HG02840 (cell line): ENCODE data around the gene DGCR6L.
A peak's percentile ranks its signal among the peaks of the same experiment; 100 is the strongest.
"Not testable (repeated sequence)": the region's sequence is repeated elsewhere in the genome, so short reads cannot be mapped to it uniquely, and the experiment has no call there.

Source experiments
- ATAC-seq: cut with Tn5 transposase; IDR thresholded peaks from one replicate; pipeline ENCODE4 v1.9.1; 2021; ENCODE audit warnings: mild to moderate bottlenecking, moderate library complexity, moderate number of reproducible peaks; ENCODE audit not compliant: unreplicated experiment, low FRiP score

DGCR6L gene

DNA sequence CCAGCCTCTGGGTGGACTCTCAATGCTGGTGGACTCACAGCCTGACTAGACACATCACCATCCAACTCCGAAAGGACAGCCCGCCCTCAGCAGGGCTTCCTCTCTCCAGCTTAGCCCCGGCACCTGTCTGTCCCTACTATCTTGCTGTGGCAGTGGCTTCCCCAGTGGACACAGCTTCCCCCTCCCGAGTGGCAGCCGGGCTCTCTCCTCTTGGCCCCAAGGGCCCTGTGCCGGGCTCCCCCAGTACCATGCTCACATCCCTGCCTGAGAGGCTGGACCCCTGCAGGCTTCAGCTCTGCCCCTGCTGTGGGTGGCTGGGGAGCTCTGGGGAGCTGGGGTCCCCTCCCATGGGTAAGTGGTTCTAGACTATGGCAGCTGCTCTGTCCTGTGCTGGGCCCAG, 9.1 kb downstream of the DGCR6L start:
- not testable (repeated sequence) for ATAC-seq

DNA sequence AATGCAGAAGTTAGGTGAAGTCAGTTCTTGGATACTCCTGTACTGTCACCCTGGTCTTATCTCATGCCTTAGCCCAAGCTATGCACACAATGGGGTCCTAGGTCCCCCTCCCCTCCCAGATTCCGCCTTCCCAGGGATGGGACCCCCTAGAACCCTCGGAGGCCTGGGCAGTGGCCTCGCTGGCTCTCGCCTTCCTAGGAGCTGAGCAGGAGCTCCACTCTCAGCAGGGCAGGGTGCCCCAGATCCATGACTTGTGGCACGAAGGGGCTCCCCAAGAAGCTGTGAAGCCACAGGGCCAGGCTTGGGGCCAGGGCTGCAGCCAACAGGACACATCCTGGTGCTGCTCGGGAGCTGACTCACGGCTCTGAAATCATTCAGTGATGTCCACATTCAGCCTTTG, 9.7 kb downstream of the DGCR6L start:
- ATAC-seq = not testable (repeated sequence)

DNA sequence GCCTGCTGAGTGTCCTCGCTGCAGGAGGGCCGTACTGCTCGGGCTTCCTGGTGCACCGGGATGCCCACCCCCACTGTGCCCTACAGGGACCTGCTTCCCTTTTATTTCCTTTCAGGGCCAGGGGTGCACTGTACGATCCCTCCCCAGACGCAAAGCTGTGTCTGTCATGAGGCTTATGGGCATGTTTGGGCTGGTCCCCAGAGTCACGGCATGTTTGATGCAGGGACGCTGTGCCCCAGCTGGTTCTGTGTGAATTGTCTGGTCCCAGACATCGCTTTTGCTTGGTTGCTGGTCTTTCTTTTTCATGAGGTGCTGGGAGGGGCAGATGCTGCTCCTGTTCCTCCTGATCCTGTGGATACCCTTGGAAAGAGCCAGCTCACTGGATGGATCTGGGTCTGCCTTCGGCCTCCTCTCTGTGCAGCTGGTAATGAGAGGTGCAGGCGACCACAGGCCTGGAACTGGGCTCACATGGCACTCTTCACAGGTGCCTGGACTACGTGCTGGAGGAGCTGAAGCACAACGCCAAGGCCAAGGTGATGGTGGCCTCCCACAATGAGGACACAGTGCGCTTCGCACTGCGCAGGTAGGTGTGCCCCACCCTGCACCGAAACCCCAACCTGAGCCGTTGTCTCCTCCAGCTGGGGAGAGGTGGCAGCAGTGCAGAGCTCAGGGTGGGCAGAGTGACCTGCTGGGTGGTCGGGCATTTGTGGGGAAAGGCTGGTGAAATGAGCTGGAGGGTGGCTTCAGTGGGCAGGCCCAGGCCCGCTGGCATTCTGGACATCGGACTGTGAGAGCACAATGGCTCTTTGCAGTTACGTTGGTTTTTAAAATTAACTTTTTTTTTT, 10.8 kb downstream of the DGCR6L start:
- ATAC-seq = not testable (repeated sequence)

DNA sequence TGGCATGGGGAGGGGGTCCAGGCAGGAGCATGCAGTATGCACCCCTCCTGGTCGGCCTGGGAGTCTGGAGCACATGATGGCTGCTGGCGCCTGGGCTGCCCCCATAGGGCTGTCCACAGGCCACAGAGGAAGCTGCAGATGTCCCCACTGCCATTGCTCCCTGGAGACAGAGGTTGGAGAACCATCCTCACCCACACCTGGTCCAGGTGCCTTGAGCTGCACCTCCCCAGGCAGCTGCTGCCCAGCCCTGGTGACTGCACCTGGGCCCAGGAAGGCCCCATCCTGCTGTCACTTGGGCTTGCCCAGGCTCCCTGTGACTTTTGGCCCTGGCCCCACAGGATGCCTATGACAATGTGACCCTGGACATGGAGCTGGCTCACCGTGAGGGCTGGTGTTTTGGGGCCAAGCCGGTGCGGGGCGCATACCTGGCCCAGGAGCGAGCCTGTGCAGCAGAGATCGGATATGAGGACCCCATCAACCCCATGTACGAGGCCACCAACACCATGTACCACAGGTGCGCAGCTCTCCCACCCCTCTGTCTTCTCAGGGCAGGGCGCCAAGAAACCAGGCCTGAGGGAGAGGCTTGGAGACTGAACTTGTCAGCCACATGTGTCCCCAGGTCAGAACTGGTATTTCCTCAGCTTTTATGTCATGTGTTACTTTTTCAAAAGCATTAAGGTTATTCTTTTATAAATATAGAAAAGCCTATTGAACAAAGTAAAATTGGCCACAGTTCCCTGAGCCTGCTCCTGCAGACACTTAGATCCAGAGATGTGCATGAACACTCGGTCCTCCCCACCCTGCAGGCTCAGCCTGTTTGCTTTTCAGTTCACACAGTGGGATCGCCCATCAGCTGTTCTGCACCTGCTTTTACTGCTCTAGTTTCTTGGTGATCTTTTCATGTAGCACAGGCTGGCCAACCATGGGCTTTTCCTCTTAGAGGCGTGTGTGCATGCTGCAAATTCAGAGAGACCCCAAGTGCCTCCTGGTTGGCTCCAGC, 12.1 kb downstream of the DGCR6L start:
- not testable (repeated sequence) for ATAC-seq

DNA sequence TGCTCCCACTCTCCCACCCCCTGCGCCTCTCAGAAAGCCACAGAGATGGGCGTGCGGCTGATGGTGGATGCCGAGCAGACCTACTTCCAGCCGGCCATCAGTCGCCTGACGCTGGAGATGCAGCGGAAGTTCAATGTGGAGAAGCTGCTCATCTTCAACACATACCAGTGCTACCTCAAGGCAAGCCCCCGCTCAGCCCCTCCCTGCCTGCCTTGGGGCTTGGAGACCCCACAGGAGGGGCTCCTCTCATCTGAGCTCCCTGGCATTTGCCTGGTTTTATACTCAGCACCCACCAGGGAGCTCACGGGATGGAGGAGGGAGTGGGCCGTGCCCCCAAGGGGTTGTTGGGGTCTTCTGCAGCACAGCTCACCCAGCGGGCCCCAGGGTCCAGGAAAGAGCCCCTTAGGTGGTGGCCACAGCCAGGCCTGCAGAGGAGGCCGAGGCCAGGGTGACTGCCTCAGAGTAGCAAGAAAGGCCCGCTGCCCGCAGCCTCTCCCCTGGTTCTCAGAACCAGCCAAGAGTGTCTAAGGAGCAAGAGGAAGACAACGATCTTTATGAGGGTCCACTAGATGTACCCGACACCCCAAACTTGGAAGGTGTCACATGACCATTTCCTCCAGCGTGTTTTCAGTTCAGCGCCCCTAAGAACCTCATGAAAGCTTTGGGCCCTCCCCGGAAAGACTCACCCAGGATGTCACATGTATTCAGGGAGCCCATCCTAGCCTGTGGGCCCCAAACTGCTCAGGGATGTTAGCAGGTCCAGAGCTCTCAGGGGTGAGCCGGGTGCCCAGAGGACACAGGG, 13.0 kb downstream of the DGCR6L start:
- not testable (repeated sequence) for ATAC-seq

DNA sequence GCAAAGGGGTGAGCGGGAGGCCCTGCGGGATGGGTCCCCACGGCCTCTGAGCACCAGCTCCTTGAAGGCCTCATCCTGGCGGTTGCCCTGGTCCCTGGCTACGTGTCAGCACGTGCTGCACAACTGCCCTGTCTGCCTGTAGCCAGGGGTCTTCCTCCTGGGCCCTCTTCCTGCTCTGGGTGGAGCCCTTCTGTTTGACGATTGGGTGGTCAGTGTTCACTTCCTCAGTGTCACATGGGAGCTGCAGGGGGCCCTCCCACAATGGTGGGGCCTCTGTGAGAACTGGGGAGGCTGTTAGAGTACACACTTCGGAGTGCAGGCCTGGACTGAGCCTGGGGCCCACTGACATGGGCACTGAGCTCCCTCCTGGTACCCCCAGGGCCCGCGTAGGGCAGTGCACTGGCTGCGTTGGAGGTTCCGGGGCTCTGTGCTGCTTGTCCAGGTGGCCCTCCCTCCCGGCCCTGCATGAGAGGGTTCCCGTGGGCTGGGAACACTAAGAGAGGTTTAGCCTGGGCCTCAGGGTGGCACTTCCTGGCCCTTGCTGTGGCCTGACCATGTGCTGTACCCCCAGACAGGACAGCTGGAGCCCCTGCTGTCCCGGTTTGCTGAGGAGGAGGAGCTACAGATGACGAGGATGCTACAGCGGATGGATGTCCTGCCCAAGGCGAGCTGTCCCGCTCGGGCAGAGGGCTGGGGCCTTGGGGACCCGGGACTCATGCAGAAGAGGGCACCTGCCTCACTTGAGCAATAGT, 13.8 kb downstream of the DGCR6L start:
- no peak for ATAC-seq

DNA sequence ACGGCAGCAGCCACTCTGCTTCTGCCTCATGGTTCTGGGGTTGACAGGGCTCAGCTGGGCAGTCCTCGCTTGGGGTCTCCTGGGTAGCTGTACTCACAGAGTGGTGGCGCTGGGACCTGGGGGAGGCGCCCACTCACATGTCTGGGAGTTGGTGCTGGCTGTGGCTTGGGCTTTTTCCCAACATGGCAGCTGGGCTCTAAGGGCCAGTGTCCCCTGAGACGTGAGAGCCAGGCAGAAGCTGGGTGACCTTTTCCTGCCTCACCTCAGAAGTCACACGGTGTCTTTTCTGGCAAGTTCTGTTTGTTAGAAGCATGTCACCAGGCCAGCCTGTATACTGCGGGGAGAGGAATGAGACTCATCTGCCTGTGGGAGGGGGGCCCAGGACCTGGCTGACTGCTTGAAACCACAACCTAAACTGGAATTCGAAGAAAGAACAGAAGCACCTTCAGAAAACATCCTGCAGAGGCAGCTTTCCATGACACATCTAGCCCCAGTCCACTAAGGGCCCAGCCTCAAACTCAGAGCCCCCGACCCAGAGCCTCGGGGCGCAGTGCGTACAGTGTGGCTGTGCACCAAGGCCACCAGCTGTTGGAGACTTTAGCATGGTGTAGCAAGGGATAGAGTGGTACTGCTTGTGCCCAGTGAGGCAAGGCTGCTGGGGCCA, 14.5 kb downstream of the DGCR6L start:
- not testable (repeated sequence) for ATAC-seq

DNA sequence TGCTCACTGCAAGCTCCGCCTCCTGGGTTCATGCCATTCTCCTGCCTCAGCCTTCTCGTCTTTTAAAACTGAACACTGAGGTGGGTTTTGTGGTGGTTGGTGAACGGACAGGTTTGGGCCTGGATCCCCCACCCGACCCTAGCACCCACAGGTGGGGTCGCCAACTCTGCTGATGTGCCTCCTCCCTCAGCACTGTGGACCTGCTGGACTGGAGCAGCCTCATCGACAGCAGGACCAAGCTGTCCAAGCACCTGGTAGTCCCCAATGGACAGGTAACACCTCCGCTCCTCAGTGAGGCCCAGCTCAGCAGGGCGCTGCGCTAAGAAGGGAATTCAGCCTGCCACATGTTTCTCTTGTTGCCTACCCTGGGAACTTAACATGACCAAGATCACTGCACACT, 15.2 kb downstream of the DGCR6L start:
- ATAC-seq = no peak

DNA sequence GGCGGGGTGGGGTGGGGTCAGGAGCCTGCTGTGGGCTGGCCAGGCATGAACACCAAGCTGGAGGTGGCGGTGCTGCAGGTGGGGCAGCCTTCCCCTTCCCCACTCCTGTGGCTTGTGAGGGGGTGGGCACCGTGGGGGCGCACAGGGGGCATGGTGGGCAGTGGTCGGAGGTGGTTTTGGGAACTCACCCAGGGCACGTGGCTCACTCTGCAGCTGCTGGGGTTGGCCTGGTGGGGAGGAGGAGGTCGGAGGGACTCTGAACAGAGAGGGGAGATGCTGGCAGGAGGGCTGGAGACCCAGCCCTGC, 16.7 kb downstream of the DGCR6L start:
- not testable (repeated sequence) for ATAC-seq

DNA sequence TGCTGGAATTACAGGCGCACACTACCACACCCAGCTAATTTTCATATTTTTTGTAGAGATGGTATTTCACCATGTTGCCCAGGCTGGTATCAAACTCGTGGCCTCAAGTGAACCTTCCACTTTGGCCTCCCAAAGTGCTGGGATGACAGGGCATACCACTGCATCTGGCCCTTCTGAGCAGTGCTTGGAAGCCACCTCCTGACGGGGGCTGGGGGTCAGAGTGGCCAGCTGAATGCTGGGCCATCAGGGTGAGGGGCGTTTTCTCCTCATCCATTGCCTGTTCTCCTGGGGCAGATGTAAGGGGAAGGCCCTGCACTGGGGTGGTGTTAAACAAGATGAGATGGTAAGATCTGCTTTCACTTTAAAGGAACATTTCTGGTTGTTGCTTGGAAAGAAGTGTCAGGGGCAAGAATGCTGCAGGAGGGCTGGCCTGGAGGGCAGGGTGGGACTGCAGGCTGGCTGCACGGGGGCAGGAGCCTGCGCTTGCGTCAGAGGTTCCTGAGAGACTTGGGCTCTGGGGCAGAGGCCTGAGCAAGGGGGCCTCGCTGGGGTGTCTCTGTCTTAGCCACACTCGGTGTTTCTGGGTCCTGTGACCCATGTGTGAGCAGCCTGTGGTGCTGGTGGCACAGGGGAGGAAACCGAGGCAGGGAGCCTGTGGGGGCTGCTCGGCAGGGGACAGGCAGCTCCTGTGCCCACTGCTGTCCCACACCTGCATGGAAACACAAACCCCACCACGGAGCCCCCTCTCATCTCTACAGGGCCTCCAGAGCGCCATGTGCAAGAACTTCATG, 17.2 kb downstream of the DGCR6L start:
- no peak for ATAC-seq

DNA sequence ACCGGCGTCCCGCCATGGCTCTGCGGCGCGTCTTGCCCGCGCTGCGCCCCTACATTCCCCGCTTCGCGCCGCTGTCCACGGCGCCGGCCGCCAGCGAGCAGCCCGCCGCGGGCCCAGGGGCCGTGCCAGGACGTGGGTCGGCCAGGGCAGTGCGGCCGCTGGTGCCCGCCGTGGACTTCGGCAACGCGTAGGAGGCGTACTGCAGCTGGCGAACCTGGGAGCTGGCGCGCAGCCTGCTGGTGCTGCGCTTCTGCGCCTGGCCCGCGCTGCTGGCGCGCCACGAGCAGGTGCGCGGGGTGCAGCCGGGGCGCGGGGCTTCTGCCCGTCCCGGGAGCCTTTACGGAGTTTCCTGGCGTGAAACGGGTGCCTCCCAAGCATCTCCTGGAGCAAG, 20.1 kb downstream of the DGCR6L start:
- ATAC-seq = no peak

DNA sequence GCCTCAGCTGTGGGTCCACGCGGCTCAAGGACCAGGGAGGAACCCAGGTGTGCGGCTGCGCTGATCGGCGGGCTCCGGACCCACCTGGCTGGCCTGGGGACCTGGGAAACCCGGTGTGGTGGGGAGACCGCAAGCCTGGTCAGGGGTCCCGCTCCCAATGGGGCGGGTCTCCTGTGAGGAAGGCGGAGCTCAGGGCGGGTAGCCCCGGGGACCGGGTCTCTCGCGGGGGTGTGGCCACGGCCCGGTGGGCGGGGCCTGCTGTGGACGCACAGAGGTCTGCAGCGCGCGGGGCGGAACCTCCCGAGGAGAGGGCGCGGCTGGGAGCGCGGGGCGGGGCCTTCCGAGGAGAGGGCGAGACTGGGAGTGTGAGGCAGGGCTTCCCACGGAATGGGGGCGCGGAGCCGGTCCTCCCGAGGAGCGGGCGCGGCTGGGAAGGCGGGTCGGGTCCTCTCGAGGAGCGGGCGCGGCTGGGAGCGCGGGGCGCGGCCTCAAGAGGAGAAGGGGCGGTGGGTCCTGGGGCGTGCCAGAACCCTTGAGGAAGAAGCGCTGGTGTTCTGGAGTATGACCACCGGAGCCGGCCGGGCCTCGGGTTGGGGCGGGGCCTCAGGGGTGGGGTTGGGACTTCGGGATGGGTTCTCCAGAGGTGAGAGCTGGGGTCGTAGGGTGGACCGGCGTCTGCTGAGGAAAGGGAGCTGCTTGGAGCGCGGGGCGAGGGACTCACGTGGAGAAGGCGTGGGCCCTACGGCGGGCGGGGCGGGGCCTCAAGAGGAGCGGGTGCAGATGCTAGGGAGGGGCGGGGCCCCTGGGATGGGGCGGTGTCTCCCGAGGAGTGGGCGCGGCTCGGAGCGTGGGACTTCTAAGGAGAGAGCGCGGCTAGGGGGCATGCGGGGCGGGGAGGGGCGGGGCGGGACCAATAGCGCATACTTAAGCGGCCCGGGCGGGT, 20.8 kb downstream of the DGCR6L start:
- ATAC-seq = peak; percentile 58

DNA sequence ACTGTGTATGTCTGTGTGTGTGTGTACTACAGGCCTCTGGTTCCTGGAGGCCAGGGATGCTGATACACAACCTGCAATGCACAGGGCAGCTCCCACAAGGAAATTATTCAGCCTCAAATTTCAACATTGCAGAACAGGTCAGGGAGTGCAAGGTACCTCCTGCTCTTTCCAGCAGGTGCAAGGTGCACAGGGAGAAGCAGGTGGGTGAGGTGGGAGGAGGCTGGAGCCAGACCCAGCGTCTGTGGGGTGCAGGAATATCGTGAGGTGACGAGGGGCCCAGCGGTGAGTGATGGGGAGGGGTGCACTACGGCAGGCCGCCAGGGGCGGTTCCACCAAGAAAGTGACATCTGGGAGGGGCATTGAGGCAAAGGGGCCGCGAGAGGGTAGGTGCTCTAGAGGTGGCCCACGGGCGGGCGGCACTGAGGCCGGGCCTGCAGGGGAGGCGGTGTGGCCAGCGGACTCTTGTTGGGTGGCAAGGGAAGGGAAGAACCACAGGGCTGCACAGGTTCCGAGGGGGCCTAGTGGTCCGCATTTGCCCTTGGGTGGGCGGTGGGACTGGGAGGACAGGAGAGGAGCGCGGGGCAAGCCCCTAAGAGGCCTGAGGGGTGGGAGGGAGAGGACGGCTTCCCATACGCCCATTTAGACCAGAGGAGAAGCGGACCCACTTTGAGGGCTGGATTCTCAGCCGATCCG, 21.6 kb downstream of the DGCR6L start:
- ATAC-seq = no peak

DNA sequence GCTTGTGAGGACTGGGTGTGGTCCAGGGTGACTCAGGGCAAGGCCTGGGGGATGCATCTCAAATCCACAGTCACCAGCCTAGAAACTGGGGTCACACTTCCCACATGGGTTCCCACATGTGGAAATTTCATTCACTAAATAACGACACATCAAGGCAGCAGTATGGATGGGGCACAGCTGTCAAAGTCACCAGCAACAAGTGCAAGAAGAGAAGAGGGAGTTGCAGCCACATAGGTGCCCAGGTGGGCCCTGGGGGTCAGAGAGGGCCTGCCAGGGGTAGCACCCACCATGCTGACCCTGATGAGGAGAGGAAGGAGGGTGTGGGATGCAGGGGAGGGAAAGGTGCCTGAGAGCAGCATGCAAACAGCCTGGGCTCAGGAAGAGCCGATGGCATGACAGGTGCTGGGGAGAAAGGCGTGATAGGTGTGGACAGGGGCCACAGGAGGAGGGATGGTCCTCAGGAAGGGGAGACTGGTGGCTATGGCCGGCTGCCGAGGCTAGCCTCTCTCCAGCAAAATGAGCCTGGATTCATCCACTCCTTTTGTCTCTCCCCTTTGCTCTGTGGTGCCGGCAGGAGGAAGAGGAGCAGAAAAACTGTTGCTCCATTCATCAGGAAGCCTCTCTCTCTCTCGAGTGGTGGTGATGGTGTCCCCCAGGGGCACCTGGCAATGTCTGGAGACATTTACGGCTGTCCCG, 22.3 kb downstream of the DGCR6L start:
- ATAC-seq = no peak

DNA sequence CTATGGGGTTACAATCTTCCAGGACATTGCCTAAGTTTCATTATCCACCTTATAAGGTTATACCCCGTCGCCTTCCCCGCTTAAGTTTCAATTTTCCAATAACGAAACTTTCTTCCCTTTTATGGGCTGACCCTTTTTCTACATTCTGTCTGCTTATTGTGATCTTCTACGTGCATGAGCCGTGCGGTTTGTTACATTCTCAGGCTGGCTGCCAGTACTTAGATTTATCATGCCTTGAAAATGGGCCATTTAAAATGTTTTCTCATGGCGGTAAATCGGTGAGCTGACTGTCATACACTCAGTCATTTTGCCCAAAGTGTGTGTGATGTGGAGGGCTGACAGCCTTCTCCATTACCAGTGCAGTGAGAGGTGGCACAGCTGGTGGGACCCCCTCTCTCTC, 23.3 kb downstream of the DGCR6L start:
- ATAC-seq = no peak

DNA sequence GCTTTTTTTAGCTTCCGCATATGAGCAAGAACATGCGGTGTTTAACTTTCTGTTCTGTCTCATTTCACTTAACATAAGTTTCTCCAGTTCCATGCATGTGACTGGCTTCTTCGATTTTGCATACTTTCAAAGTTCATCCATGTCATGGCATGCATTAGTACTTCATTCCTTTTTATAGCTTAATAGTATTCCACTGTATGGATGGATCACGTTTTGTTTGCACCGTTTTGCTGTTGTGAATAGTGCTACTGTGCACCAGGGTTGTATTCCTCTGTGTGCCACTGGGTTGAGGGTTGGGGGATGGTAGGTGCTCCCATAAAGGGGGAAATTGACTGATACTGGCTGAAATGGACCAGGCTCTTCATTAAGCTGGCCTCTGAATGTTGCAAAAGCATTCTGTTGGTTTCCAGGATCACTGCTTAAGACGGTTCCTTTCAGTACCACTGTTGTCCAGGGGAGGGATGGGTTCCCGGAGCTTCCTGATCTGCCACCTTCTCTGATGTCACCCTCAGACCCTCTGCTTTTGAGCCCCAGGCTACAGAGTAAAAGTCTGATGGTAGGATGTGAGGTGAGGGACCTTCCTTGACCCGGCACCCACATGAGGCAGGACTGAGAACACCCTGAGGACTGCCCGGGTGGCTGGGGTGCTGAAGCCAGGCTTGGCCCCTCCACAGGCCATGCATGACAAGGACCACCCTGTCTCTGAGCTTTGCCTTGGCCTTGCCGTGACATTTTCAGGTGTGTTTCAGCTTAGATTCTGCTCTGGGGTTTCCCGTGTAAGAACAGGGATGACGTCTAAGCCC, 24.4 kb downstream of the DGCR6L start:
- no peak for ATAC-seq
